ENCODE measurements around the gene KIF13A.
A peak's percentile ranks its signal among the peaks of the same experiment; 100 is the strongest.
"Not testable (repeated sequence)": the region's sequence is repeated elsewhere in the genome, so short reads cannot be mapped to it uniquely, and the experiment has no call there.

The KIF13A gene

DNA sequence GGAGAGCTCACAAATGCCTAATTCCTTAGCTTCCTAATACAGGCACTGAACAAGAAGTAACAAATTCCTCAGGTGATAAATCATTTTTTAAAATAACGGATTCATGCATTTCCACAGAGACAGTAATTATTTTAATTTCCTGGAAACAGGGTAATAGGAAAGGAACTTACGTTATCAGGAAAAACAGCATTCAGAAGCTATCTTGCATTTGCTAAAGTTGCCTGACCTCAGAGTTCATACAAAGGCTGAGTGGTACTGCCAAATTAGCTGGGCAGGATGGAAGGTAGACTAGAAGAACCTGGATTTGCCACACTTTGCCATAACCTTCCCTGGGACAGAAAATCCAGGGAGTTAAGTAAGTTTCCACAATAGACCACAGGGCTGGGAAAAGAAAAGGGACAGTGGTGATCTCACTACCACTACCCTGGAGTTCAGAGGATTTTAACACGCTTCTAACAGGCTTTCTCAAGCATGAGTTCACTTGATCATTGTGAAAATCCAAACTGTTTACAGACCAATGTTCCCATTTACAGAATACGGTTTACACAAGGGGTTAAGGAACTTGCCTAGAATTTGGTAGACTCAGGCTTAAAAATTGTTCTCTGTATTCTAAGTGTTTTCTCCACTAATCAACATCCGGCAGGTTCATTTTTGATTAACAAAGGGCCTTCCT lies 57.0 kb downstream of the KIF13A start:
- no peak for DNase-seq

DNA sequence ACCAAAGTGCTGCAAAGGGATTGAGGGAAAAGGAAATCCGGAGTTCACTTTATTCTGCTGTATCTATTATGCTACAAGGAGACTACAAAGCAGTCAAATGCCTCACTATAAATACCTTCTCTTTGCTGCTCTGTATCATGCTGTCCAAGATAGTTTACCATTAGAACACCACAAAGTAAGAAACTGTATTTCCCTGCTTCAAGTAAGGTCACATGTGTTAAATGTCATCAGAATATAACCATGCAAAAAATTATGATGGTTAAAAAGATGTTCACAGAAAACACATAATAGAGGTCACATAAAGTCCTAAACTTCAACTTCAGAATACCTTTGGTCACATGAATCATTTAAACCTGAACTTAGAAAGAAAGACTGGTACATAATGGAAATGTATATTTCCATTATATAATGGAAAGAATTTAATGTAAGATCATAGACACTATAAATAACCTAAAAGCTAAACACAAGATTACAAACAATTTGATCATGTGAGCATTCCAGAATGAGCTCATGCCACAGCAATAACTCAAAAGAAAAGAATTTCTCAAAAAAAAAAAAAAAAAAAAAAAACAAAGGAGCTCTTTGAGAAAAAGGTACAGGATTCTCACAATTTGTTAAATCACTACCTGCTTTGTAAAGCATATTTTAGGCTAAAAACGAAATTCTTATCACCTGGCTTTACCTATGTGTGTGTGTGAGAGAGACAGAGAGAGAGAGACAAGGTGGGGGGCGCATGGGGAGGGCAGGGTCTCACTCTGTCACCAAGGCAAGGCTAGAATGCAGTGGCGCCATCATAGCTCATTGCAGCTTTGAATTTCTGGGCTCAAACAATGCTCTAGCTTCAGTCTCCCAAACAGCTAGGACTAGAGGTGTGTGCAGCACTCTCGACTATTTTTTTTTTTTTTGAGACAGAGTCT lies 58.7 kb downstream of the KIF13A start:
- no peak for DNase-seq

DNA sequence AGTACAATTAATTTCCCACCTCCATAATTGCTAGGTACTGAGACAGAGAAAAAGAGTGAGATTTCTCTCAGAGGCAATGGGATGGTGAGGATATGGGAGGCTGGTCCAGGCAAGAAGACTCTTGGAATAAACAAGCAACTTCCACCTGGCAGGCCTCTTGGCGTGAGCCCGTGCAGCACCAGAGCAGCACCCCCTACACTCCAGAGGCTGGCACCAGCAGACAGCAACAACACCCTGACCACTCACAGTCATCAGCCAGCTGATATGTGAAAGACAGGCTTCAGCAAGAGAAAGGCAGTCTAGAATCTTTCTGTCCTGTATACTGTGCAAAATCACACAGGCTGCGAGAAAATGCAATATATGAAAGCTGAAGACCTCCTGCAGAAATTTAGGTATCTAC lies 59.7 kb downstream of the KIF13A start:
- no peak for DNase-seq

DNA sequence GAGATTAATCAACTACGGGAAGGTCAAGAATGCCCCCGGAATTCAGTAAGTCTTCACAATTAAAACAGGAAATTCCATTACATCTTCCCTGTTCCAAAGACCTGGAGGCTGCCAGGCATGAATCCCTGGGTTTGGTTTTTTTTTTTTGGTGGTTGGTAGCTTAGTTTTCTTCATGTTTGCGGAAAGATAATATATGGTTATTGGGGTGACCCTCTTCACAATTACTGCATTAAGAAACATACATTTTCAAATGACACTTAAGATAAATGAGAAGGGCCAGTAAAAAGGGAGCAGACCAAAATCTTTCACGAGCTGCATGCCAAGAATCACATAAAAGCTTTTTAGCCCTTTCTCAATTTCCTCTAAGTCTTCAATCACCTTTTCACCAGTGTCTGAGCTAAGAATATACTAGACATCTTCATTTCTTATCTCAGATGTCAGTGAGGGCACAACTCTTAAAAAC lies 64.0 kb downstream of the KIF13A start:
- DNase-seq, result no peak

DNA sequence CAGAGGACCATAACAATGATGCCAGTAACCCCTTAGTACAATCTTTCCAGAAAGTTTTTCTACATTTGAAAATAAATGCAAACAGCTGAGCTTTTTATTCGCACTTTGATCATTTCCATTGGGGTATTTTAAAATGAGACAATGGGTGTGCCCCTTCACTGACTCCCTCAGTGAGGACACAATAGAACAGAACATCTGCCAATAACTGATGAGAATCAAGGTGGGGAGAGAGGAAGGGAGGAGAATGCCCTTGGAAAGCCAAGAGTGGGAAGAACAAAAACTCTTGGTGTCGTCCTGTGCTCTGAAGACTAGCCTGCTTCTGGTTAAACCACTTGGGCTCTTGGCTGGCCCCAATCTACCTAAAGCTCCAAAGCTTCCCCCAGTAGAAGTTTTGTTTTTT lies 66.0 kb downstream of the KIF13A start:
- DNase-seq, result no peak

DNA sequence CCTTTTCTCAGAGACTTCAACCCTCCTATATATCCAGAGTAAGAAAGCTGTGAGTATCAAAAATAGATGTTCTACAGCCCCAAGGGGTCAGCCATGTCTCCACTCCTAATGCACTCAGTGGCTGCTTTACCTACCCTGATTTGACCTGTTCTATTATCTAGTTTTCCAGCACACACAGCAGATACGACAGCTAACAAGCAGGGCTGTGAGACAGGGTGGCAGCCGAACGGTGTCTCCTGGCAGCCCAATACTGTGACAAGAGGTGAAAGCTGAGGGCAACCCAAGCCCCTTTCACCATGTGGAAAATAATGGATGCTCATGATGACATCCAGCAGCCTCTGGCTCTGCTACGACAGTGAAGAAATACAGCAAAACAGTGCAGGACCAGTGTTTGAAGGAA lies 67.9 kb downstream of the KIF13A start:
- DNase-seq, result no peak

DNA sequence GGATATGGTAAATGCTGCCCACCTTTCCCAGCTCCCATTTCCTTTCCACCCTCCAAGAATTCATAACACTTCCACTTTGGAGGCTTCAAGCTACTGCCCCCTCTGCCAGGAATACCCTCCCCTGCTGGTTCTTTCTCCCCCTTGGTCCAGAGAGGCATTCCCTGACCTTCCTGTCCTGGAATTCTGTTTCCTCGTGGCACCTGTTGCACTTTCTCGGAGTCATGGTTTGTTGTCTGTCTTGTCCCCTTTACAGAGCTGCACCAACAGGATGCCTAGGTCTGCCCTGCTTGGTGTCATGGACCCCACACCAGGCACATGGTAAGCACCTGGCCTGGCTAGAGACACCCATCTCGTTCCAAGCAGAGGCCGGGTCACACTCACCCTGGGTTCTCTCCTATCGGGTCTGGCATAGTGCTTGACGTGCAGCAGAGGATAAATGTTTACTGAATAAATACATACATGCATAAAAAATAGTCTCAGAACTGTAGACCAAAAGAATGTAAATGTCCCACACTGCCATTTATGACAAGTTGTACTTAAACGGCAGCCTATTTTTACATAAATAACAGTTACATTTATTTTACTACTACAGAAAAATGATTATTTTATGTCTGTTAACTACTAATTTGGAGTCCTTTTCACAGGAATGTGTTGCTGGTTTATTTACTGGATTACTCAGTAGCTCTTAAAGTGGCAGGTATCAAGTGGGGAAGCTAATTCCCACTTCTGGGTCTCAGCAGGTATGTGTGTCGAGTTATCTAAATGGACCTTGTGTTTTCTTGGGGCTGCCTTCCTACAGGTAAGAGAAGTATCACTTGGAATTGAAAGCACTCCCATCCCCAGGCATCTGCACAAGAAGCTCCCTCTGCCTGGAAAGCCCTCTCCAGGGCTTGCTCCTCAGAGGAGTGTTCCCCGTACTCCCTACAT lies 69.3 kb downstream of the KIF13A start:
- no peak for DNase-seq

DNA sequence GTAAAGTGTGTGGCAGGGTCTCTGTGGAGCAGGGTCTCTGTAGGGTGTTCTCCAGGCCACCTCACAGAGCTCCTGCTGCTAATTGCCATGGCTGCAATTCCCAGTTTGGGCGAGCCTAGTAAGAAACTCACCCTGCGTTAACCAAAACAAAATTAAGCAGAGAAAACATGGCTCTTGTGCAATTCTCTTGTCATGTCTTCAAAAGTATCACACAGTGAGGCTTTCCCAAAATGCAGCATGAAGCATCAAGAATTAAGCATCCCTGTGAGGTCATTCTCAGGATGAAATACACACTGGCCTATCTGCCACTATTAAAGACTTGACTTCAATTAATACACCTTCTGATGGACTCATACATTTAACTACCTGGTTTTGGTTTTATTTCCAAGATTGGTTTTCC lies 72.8 kb downstream of the KIF13A start:
- DNase-seq, result no peak

DNA sequence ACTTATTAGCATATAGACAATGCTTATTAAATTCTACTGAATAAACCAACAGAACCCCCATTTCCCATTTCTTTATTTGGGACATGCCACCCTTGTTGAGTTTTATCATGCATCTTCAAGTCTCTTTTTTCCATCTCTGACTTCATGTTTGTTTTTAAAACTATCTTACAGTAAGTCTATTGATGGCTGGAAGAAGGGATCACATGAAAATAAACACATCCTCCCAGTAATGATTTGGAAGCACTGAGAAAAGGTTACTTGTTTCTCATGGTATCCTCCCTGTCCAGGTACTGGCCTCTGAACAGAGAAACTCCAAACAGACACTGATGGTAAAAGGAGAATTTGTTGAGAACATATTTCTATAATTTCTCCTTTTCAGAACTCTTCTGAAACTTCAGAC lies 74.9 kb downstream of the KIF13A start:
- DNase-seq, result no peak

DNA sequence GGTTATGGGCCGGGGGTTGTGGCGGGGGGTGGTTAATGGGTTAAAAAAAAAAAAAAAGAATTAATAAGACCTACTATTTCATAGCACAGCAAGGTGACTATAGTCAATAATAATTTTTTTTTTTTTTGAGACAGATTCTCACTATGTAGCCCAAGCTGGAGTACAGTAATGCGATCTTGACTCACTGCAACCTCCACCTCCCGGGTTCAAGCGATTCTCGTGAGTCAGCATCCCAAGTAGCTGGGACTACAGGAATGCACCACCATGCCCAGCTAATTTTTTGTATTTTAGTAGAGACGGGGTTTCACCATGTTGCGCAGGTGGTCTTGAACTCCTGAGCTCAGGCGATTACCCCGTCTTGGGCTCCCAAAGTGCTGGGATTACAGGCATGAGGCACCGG lies 75.8 kb downstream of the KIF13A start:
- DNase-seq, result not testable (repeated sequence)

DNA sequence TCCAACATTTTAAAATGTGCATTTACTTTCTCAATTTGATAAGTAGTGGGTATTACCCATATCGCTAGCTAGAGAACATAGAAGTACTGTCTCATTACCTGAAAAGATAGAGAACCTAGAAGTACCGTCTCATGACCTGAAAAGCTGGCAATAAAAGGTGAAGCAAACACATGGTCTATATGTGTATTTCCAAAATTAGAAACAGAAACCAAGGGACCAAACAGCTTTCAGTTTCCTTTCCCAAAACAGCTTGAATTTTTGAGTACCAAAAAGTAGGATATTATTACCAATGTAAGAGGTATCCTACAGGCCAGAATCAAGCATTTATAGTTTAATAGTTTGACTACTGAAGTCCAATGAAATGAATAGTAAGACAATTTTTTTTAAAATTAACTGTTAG lies 77.2 kb downstream of the KIF13A start:
- DNase-seq, result no peak

DNA sequence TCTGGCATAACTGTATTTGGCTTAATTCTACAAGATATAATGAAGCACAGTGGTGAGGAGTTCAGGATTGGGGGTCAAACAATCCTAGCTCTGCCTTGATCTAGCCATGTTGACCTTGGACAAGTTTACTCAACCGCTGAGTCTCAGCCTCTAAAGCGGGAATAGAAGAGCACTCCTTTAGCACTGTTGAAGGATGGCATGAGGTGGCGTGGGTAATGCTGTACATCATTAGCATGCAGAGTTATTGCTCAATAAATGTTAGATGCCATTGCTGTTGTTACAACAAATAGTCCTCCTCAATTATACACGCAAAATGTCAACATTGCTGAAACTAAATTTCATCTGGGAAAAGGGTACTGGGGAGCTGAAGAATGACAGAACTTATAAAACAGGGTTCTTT lies 78.6 kb downstream of the KIF13A start:
- DNase-seq, result no peak

DNA sequence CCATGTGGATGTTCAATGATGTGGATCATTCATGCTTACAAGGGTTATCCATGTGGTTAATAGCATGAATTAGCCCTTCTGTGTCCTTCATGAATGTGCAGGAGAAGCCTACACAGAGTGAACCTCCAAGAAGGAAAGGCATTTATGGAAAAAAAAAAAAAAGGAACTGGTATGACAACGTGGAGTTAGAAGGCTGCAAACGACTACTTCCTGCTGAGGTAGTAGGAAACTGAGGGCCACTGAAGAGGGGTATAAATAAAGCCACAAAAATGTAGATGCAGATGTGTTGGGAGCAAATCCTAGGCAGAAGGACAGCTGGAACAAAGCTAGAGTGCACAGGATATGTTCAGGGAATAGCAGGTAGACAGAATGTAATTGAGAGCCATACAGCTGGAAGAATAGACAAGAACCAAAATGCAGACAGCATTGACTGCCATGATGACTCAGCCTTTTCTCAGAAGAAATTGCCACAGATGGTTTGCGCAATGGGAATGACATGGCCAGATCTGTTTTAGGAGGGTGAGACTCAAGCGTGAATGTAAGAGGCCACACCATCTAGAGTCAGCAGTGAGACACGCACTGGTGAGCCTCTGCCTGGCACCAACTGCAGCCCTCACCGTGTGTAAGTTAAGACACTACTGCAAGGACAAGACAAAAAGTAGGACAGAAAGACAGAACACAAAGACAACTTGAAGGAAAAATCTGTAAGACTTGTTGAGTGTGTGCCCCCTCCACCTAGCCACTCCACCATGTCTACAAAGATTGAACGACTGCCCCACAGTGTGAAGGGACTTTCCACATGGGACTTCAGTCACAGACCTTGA lies 79.8 kb downstream of the KIF13A start:
- peak; percentile 27 to 72 for DNase-seq

DNA sequence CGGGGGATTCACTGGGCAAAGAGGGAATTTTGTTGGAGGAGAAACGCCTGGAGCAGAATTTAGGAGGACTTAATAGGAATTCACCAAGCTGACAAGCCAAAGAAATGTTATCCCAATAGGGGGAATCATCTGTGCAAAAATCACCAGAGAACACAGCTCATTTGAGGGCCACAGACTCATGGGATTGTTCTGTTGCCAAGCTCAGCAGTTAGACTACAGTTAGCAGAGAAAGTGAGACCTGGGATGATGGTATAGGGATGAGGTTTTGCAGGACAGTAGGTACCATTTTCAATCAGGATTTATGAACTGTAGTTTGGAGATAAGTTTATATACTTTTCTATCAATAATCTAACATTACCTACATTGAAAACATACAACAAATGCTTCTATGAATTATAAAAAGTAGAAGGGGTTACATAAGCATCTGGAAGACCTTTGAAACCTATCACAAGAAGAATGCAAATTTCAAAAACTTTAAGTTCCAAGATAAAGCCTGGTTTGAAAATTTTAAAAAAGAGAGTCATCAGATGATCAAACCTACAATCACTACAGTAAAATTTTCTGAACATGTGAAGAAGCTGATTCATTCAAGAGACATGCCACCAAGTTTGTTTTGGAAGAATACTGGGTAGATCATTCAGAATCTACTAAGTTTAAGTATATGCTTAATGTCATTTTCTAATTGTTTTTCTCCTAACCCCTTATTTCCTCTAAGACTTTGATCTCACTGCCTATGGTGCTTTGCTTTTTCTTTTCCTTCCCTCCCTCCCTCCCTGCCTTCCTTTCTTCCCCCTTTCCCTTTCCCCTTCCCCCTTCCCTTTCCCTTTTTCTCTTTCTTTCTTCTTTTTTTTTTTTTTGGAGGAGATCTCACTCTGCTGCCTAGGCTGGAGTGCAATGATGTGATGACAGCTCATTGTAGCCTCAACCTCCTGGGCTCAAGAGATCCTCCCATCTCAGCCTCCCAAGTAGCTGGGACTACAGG lies 81.5 kb downstream of the KIF13A start:
- DNase-seq, result no peak

DNA sequence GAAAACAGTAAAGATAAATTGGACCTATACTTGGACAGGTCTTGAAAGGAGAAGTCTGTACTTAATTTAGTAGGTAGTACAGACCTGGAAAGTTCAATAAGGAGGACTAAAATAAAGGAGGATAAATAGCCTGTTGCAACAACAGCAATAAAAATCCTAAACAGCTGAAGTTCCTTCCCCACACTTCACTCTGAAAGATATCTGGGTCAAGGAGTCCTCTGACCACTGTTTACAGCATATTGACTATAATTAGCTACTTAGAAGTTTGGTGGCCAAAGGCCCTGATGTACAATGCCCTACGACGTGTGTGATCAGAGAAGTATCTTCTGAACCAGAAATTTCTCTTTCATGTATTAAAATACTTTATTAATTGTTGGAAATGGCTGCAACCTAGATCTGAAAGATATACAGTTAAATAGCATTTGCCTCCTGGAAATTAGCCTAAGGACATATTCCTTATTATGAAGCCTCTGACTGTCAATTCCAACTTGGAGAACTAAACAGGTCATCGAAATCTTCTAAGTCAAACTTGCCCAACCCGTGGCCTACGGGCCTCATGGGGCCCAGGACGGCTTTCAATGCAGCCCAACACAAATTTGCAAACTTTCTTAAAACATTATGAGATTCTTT lies 82.8 kb downstream of the KIF13A start:
- no peak for DNase-seq

DNA sequence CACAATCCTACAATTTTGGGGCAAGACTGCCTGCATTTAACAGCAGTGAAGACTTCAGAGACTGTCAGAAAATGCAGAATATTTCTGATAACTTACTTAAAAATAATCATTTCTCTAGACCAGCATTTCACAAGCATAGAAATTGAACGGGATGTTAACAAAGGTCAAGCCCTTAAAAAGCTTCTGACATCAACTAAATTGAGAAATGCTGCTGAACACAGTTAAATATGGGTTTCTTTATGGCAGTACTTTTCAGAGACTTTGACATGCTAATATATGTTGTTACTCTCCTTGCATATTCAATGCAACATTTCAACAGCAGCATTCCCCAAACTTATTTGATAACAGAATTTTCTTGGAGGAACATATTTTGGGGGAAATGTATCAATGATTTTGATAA lies 84.5 kb downstream of the KIF13A start:
- no peak for DNase-seq

DNA sequence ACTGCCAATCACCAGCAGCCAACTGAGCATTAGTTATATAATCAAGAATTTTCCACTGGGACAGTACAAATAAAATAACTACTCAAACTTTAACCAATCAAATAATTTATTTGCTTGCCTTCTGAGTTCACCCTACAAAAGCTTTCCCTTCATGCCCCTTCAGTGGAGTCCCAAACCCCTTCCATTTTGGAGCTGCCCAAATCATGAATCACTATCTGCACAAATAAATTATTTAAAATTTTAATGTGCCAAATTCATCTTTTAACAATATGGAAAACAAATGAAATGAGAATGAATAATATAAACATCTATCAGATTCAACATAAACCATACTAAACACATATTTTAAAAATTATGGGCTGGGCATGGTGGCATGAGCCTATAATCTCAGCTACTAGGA lies 85.9 kb downstream of the KIF13A start:
- DNase-seq, result no peak

DNA sequence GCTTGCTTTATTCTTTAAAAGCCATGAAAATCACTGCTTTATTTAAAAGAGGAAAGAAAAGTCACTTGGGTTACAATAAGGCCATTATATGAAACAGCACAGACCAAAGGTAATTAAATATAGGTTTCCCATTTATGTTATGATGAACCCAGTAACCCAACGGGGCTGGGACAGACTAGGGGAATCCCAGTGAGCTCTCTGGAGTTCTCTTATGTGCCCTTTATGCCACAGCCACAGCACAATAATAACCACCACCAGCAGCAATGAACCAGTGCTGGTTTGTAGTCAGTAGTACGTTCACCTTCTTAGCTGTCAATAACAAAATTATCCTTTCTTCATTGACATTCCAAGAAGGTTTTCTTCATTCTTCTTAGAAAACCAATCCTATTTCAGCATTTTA lies 87.4 kb downstream of the KIF13A start:
- DNase-seq, result no peak

DNA sequence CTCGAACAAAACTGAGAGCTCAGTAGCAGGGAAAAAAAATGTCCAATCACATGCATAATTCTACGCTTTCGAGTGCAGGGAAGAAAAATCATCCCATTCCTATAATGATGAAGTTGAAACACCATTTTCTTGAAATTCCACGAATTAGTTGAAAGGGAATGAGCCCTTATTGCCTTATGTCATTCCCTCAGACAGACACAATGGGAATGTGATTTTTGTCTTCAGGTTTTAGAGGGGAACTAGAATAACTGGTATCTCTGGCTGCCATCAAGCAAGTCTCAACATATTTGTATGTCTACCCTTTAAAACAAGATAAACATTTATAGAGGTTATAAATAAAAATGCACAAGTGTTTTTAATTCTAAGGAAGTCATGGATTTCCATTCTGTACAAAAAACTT lies 87.9 kb downstream of the KIF13A start:
- DNase-seq, result no peak

DNA sequence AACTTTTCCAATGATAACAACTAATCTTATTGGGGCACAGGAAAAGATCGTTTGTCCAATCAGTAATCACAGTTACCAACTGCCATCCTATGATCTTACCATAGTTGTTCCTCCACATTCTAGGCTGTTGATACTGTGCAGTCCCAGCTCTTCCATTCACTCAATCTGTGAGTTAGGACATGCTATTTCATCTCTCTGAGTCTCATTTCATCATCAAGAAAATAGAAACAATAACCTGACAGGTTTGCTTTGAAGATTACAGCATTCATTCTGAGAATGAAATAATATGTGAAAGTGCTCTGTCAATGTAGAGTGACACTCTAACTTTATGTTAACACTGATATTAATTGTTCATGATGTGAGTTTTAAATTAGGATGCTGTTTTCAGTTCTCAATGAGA lies 89.8 kb downstream of the KIF13A start:
- no peak for DNase-seq

DNA sequence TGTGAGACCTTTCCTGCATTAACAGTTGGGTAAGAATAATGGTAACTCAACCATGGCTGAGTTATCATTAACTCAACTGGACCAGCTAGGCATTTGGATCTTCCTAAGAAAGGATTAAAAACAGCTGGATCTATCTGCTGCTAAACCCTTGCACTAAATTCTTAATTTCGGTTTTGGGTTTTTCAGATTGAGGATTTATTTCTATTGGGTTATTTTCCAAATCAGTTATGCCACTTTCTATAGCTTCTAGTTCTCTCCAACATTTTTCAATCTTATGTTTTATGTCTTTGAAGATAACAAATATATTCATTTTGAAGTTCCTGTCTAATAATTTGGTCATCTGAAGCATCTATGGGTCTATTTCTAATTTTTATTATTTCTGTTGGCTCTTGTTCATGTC lies 92.5 kb downstream of the KIF13A start:
- DNase-seq, result no peak
